NCI-H2081 treated with DMSO at 0.1 percent for 48 hours (cell line): ENCODE measurements around the gene TRMT61A.
A peak's percentile ranks its signal among the peaks of the same experiment; 100 is the strongest.

Experiments
- DNase-seq: peaks from one replicate; lab custom pipeline; 2025; lab: John Stamatoyannopoulos, UW

Gene TRMT61A

GRCh38 chr14:103528587-103529382 is at the start of gene TRMT61A:
Gene TRMT61A, plus strand, starts transcription at chr14:103529196. Its CDS starts 783 bp downstream, at chr14:103529979.
- DNase-seq, result peak; percentile 83

GRCh38 chr14:103480595-103480994 is 48.4 kb upstream of the TRMT61A start:
- DNase-seq, result no peak

- peak; percentile 1 for DNase-seq
Observed at GRCh38 chr14:103483600-103483999, 45.4 kb upstream of the TRMT61A start.

GRCh38 chr14:103485504-103485903 is 43.5 kb upstream of the TRMT61A start:
- no peak for DNase-seq

- no peak for DNase-seq
Observed at GRCh38 chr14:103488071-103488470, 40.9 kb upstream of the TRMT61A start.

GRCh38 chr14:103488960-103489359 is 40.0 kb upstream of the TRMT61A start:
- no peak for DNase-seq

- DNase-seq, result no peak
Observed at GRCh38 chr14:103489621-103490020, 39.4 kb upstream of the TRMT61A start.

- DNase-seq, result no peak
Observed at GRCh38 chr14:103491691-103492090, 37.3 kb upstream of the TRMT61A start.

- no peak for DNase-seq
Observed at GRCh38 chr14:103492156-103492925, 36.7 kb upstream of the TRMT61A start.

- DNase-seq, result no peak
Observed at GRCh38 chr14:103495854-103496253, 33.1 kb upstream of the TRMT61A start.

- no peak for DNase-seq
Observed at GRCh38 chr14:103496776-103497175, 32.2 kb upstream of the TRMT61A start.

GRCh38 chr14:103499709-103500108 is 29.3 kb upstream of the TRMT61A start:
- DNase-seq, result no peak

GRCh38 chr14:103500148-103500990 is 28.6 kb upstream of the TRMT61A start:
- DNase-seq, result peak; percentile 64

GRCh38 chr14:103501041-103501870 is 27.7 kb upstream of the TRMT61A start:
- no peak for DNase-seq

- DNase-seq, result no peak
Observed at GRCh38 chr14:103501921-103502669, 26.9 kb upstream of the TRMT61A start.

- no peak for DNase-seq
Observed at GRCh38 chr14:103502877-103503276, 26.1 kb upstream of the TRMT61A start.

GRCh38 chr14:103503296-103503695 is 25.7 kb upstream of the TRMT61A start:
- DNase-seq, result no peak

- no peak for DNase-seq
Observed at GRCh38 chr14:103504991-103505565, 23.9 kb upstream of the TRMT61A start.

GRCh38 chr14:103507751-103508150 is 21.2 kb upstream of the TRMT61A start:
- no peak for DNase-seq
